ENCODE measurements around the gene TCF4. TPM values are rescaled to one million over a fixed set of nuclear protein-coding genes. Genes with fewer than 3 reads are reported as not detected.

TCF4 gene
- total and polyA plus RNA-seq, 2 donors = 46.3 to 464 TPM

- H3K4me3 ChIP-seq (ENCODE audit: low read depth, low read length) = no peak overlapping the region
- 65% methylated on average over 11 of the region's 11 CpGs for WGBS
- no peak overlapping the region for H3K27ac ChIP-seq (ENCODE audit: low read depth)
- peaks cover 2% of the 10 kb centered on the region for H3K36me3 ChIP-seq (ENCODE audit: insufficient read depth)
- no peak for DNase-seq (ENCODE audit: extremely low spot score)
- H3K4me1 ChIP-seq (ENCODE audit: insufficient read depth) = no peaks in the 10 kb centered on the region
These were observed 300.7 kb downstream of the TCF4 start for GRCh38 chr18:55287149-55287806.

DNA sequence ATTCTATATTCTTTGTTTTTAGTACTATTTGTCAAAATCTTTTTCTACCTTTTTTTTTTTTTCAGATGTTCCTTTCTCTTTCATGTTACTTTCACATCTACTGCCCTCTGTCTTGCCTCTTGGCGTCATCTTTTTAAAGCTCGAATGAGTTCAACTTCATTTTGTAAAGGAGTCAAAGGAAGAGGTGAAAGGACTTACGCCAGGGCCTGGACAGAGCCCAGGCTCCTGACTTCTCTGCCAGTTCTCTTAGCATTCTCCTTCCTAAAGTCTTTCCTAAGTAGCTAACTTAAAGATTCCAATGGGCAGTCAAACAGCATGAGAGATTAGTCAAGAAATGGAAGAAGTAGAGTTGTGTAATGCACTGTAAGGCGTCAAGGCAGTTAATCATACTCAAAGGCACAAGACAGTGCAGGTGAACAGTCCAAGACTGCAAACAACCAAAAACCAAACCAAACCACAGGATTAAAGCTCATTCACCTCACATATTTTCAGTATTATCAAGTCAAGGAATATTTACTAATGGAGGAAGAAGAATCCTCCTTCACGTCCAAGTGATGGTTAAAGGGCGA is 301.7 kb downstream of the TCF4 start:
- DNase-seq (ENCODE audit: extremely low spot score) = no peak
- Histone ChIP-seq H3K36me3 (ENCODE audit: insufficient read depth) (peaks cover 2% of the 10 kb centered on the region), H3K4me1 (ENCODE audit: insufficient read depth) (no peaks in the 10 kb centered on the region), H3K27ac (ENCODE audit: low read depth) (no peak overlapping the region), H3K4me3 (ENCODE audit: low read depth, low read length) (no peak overlapping the region)
- 93% methylated on average over 6 of the region's 6 CpGs for WGBS

- DNase-seq (ENCODE audit: extremely low spot score) = no peak
- 79% methylated on average over 2 of the region's 2 CpGs for WGBS
- Histone ChIP-seq H3K4me3 (ENCODE audit: low read depth, low read length) (no peak overlapping the region), H3K27ac (ENCODE audit: low read depth) (no peak overlapping the region), H3K36me3 (ENCODE audit: insufficient read depth) (peaks cover 2% of the 10 kb centered on the region), H3K4me1 (ENCODE audit: insufficient read depth) (no peaks in the 10 kb centered on the region)
These were observed 303.4 kb downstream of the TCF4 start for GRCh38 chr18:55284614-55285013.

- Histone ChIP-seq H3K4me1 (ENCODE audit: insufficient read depth) (no peaks in the 10 kb centered on the region), H3K27ac (ENCODE audit: low read depth) (no peak overlapping the region), H3K36me3 (ENCODE audit: insufficient read depth) (peaks cover 2% of the 10 kb centered on the region), H3K4me3 (ENCODE audit: low read depth, low read length) (no peak overlapping the region)
- DNase-seq (ENCODE audit: extremely low spot score) = no peak
- 94% methylated on average over 3 of the region's 3 CpGs for WGBS
These were observed 304.7 kb downstream of the TCF4 start for GRCh38 chr18:55283309-55283708.

DNA sequence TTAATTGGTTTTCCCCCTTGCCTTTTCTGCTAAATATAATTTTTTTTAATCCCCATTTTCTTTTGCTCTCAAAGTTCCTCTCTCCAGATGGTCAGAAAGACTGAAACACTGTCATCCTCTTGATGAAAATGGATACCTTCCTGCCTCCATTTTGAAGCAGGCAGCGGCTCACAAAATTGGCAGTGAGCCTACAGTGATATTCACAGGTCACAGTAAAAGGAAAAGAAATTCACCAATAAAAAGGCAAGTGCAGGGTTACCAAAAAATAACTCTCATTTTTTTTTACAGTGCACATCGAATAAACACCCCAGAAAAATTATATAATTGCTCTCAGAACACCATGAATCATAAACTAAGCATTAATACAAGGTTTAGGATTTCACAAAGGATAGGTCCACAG is 307.5 kb downstream of the TCF4 start:
- Histone ChIP-seq H3K36me3 (ENCODE audit: insufficient read depth) (peaks cover 2% of the 10 kb centered on the region), H3K4me1 (ENCODE audit: insufficient read depth) (peaks cover under 1% of the 10 kb centered on the region), H3K27ac (ENCODE audit: low read depth) (no peak overlapping the region), H3K4me3 (ENCODE audit: low read depth, low read length) (no peak overlapping the region)
- no peak for DNase-seq (ENCODE audit: extremely low spot score)
- WGBS = 41% methylated on average over 2 of the region's 2 CpGs

DNA sequence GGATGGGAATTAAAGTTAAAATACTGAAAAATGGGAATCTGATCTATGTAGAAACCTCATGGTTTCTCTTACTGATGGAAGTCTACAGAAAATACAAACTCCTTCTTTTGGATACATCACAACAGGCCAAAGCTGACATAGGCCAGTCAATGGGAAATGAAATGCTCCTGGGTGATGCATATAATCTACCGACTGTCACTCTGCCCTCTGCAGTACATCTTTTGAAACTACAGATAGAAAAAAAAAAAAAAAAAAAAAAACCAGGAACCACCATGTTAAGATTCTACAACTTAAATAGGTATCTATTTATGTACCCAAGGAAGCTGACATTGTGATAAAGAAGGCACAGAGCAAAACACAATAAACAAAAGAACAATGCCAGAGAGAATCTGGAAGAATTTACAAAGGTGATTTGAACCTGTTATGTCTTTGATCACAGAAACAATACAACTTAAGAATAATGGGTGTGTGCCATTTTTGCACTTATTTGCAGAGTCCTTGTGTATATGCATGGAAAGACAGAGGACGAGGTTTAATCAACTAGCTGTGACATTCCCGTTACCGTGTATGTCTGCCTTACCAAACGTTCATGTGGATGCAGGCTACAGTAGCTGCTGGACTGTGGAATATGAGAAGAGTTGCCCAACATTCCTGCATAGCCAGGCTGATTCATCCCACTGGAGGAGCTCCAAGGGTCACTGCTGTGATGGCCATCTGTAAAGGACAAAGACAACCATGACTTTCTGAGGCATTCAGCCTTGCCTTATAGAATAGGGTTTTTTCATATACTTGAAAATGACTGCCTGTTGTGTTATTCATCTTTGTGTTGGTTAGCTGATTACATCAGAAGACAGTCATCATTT is 312.7 kb downstream of the TCF4 start:
- Histone ChIP-seq H3K36me3 (ENCODE audit: insufficient read depth) (peaks cover 2% of the 10 kb centered on the region), H3K27ac (ENCODE audit: low read depth) (no peak overlapping the region), H3K4me3 (ENCODE audit: low read depth, low read length) (no peak overlapping the region), H3K4me1 (ENCODE audit: insufficient read depth) (peaks cover 1% of the 10 kb centered on the region)
- no peak for DNase-seq (ENCODE audit: extremely low spot score)
- 65% methylated on average over 5 of the region's 5 CpGs for WGBS

DNA sequence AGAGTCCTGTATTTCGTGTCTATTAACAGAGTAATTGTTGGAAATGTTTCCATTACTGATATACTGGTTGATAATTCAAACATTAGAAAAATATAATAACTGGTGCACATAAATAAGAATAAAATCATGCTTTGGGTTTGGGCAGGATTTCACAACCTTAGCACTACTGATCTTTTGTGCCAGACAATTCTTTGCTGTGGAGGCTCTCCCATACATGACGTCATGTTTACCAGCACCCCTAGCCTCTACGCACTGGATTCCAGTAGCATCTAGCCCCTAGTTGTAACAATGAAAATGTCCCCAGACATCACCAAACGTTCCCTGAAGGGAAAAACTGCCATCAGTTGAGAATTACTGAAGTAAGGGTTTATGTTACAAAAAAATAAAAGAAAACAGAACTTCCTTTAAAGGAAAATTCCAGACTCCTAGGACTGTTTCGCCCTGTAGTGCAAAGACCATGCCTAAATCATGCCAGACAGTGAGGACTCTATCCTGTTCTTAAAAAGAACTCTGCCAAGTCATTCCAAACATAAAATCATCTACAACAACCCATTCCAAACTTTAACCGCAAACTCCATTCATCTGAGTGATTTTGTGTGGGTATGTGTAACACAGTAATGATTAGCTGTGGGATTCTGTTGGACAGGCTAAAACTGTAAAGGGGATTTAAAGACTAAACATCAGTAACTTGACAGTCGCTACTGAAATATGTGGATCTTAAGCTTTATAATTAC is 315.3 kb downstream of the TCF4 start:
- Histone ChIP-seq H3K27ac (ENCODE audit: low read depth) (peak overlapping the region; percentile 67), H3K36me3 (ENCODE audit: insufficient read depth) (peaks cover 2% of the 10 kb centered on the region), H3K4me1 (ENCODE audit: insufficient read depth) (peaks cover 1% of the 10 kb centered on the region), H3K4me3 (ENCODE audit: low read depth, low read length) (no peak overlapping the region)
- DNase-seq (ENCODE audit: extremely low spot score) = no peak
- 72% methylated on average over 7 of the region's 7 CpGs for WGBS

DNA sequence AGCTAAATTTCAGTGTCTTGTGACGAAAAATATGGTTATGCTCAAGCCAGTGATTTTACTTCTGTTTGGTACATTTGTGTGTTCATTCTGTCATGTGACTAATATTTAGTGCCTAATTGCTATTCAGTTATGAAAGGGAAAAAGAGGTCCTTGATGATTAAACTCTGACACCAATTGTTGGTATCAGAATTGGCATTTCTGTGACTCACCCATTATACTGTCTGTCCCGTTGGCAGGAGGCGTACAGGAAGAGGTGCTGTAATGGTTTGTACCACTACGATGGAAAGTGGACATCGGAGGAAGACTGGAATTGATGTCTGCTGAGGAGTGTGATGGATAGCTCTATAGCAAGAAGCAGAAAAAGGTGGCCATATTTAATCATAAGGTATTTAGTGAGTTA is 318.4 kb downstream of the TCF4 start:
- no peaks in the 10 kb centered on the region for H3K4me1 ChIP-seq (ENCODE audit: insufficient read depth)
- H3K27ac ChIP-seq (ENCODE audit: low read depth) = no peak overlapping the region
- no peak for DNase-seq (ENCODE audit: extremely low spot score)
- peaks cover 2% of the 10 kb centered on the region for H3K36me3 ChIP-seq (ENCODE audit: insufficient read depth)
- WGBS = 91% methylated on average over 5 of the region's 5 CpGs
- H3K4me3 ChIP-seq (ENCODE audit: low read depth, low read length) = no peak overlapping the region

- Histone ChIP-seq H3K4me1 (ENCODE audit: insufficient read depth) (no peaks in the 10 kb centered on the region), H3K27ac (ENCODE audit: low read depth) (no peak overlapping the region), H3K4me3 (ENCODE audit: low read depth, low read length) (no peak overlapping the region), H3K36me3 (ENCODE audit: insufficient read depth) (no peaks in the 10 kb centered on the region)
- WGBS = 94% methylated on average over 5 of the region's 5 CpGs
- no peak for DNase-seq (ENCODE audit: extremely low spot score)
These were observed 319.2 kb downstream of the TCF4 start for GRCh38 chr18:55268628-55269275.

GRCh38 chr18:55268151-55268601 is 319.8 kb downstream of the TCF4 start:
- H3K27ac ChIP-seq (ENCODE audit: low read depth) = no peak overlapping the region
- no peak for DNase-seq (ENCODE audit: extremely low spot score)
- 86% methylated on average over 3 of the region's 3 CpGs for WGBS
- no peak overlapping the region for H3K4me3 ChIP-seq (ENCODE audit: low read depth, low read length)
- no peaks in the 10 kb centered on the region for H3K36me3 ChIP-seq (ENCODE audit: insufficient read depth)
- H3K4me1 ChIP-seq (ENCODE audit: insufficient read depth) = no peaks in the 10 kb centered on the region

DNA sequence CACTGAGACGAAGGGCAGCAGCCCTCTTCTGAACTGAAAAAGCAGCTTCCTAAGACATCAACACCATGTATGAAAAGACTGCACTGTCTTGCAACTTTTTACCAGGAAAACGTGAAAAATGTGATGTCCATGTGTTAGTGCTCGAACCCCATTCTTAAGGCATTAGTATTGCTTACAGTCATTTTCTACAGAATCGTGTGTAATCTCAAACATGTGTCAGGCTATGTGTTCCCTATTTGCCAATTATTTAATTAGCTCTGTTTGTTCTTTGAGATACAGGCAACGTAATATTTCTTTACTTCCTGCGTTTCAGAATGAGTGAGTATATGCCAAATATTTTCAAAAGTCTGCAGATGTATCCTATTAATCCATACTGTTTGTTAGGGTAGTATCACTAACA is 321.0 kb downstream of the TCF4 start:
- Histone ChIP-seq H3K36me3 (ENCODE audit: insufficient read depth) (no peaks in the 10 kb centered on the region), H3K4me3 (ENCODE audit: low read depth, low read length) (no peak overlapping the region), H3K27ac (ENCODE audit: low read depth) (no peak overlapping the region), H3K4me1 (ENCODE audit: insufficient read depth) (no peaks in the 10 kb centered on the region)
- WGBS = 78% methylated on average over 6 of the region's 6 CpGs
- DNase-seq (ENCODE audit: extremely low spot score) = no peak

DNA sequence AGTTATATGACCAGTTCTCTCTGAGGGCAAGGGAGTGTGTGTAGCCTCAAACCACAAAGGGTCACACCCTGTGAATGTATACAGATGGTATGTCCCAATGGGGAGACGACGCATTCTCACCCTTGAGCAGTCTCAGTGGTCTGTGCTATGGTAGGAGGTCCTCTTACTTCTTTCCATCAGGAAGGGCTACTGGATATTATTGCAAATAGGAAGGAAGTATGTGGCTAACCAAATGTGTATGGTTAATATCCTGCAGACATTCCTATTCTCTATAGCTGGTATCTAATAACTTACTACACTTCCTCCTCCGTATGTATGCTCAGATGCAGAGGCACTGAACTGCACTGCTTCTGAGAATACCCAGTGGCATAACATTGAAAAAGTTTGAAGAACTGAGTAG is 322.0 kb downstream of the TCF4 start:
- no peaks in the 10 kb centered on the region for H3K36me3 ChIP-seq (ENCODE audit: insufficient read depth)
- H3K4me1 ChIP-seq (ENCODE audit: insufficient read depth) = no peaks in the 10 kb centered on the region
- WGBS = 88% methylated on average over 3 of the region's 3 CpGs

DNA sequence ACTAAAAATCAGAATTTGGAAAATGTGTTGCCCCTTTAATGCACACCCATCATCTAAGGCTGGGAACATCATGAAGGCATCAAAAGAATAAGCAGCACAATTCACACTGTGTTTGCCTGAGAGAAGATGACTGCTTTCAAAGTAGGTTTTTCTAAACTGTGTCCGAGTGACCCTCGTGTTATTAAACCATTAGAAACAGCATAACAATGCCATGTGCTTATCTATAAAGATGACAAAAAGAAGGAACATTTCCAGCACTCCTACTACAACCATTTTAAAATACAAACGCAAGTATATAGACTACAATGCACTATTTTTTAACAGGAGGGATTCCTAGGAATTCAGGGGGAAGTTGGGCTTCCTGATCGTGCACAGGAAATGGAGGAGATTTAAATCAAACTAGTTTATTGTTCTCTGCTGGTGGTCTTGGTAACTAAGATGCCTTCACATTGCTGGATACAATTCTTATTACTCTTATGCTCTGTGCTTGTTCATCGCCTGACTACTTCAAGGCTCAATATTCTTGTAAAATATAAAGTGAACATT is 322.8 kb downstream of the TCF4 start:
- no peak for DNase-seq (ENCODE audit: extremely low spot score)
- Histone ChIP-seq H3K36me3 (ENCODE audit: insufficient read depth) (no peaks in the 10 kb centered on the region), H3K4me3 (ENCODE audit: low read depth, low read length) (no peak overlapping the region), H3K27ac (ENCODE audit: low read depth) (no peak overlapping the region), H3K4me1 (ENCODE audit: insufficient read depth) (no peaks in the 10 kb centered on the region)
- WGBS = 50% methylated on average over 5 of the region's 5 CpGs

More for the DNA sequence above, 322.0 kb downstream of the TCF4 start:
- Histone ChIP-seq H3K4me3 (ENCODE audit: low read depth, low read length) (no peak overlapping the region), H3K27ac (ENCODE audit: low read depth) (no peak overlapping the region)
- DNase-seq (ENCODE audit: extremely low spot score) = no peak
